GM12878 (cell line): Measurements from ENCODE around the gene CCL14. TPM values are rescaled to one million over a fixed set of nuclear protein-coding genes. Genes with fewer than 3 reads are reported as not detected.
A peak's percentile ranks its signal among the peaks of the same experiment; 100 is the strongest.

ENCODE experiments used
- CBX5 ChIP-seq: sonication (generic); IDR thresholded peaks from 2 replicates; pipeline ENCODE4 v1.6.1; 2016; ENCODE audit warnings: low read depth, moderate library complexity, mild to moderate bottlenecking, inconsistent platforms
- CEBPB ChIP-seq, 2 experiments: fragments of 150-350 bp in 1 of 2; IDR thresholded peaks; 2 replicates each; pipeline ENCODE4 v1.6.1; 2012 to 2014; ENCODE audit warnings: low read depth in 2 of 2, low read length in 2 of 2, borderline replicate concordance in 1 of 2, inconsistent platforms in 1 of 2
- CUX1 ChIP-seq: IDR thresholded peaks from 2 replicates; pipeline ENCODE4 v1.6.1; 2012; ENCODE audit warnings: improper control_type of control experiment, low read depth, low read length; ENCODE audit not compliant: insufficient replicate concordance
- EED ChIP-seq: sonication (generic); IDR thresholded peaks from 2 replicates; pipeline ENCODE4 v1.6.1; 2016; ENCODE audit warnings: antibody characterized with exemption, low read depth
- FOS ChIP-seq: IDR thresholded peaks from 3 replicates; pipeline ENCODE4 v1.6.1; 2011; ENCODE audit warnings: borderline replicate concordance; ENCODE audit not compliant: insufficient read length; ENCODE audit errors: extremely low read depth
- HCFC1 ChIP-seq: fragments of 150-350 bp; IDR thresholded peaks from 2 replicates; pipeline ENCODE4 v1.6.1; 2014; ENCODE audit warnings: low read length
- MEF2B ChIP-seq: fragments of 450-650 bp; IDR thresholded peaks from 2 replicates; pipeline ENCODE4 v1.6.1; 2018; ENCODE audit warnings: mild to moderate bottlenecking, moderate library complexity; ENCODE audit not compliant: partially characterized antibody, poor library complexity, severe bottlenecking
- MXI1 ChIP-seq: fragments of 150-350 bp; IDR thresholded peaks from 2 replicates; pipeline ENCODE4 v1.6.1; 2011; ENCODE audit warnings: low read depth, mild to moderate bottlenecking, inconsistent platforms, low read length, improper control_type of control experiment
- NFYA ChIP-seq: IDR thresholded peaks from 2 replicates; pipeline ENCODE4 v1.6.1; 2011; ENCODE audit warnings: low read depth, mild to moderate bottlenecking, low read length, improper control_type of control experiment, borderline replicate concordance
- NR2F1 ChIP-seq: fragments of 450-650 bp; conservative IDR thresholded peaks from 2 replicates; pipeline ENCODE4 v1.6.1; 2017; ENCODE audit warnings: mild to moderate bottlenecking
- NRF1 ChIP-seq: conservative IDR thresholded peaks from 2 replicates; pipeline ENCODE4 v1.6.1; 2011; ENCODE audit warnings: mild to moderate bottlenecking, low read depth, low read length, improper control_type of control experiment
- PAX5 ChIP-seq: IDR thresholded peaks from 2 replicates; pipeline ENCODE4 v1.6.1; 2011; ENCODE audit warnings: low read depth, low read length, borderline replicate concordance
- POLR2AphosphoS2 ChIP-seq: IDR thresholded peaks from 2 replicates; pipeline ENCODE4 v1.6.1; 2011; ENCODE audit warnings: low read depth, mild to moderate bottlenecking, low read length, improper control_type of control experiment, moderate library complexity
- RBBP5 ChIP-seq: fragments of 200-600 bp; sonication (generic); conservative IDR thresholded peaks from 2 replicates; pipeline ENCODE4 v1.6.1; 2016
- RCOR1 ChIP-seq: conservative IDR thresholded peaks from 2 replicates; pipeline ENCODE4 v1.6.1; 2012; ENCODE audit warnings: low read depth, low read length, improper control_type of control experiment
- RELA ChIP-seq: fragments of 450-650 bp; IDR thresholded peaks from 2 replicates; pipeline ENCODE4 v1.8.0; 2014; ENCODE audit warnings: borderline replicate concordance; ENCODE audit not compliant: partially characterized antibody
- RUNX3 ChIP-seq: IDR thresholded peaks from 2 replicates; pipeline ENCODE4 v1.6.1; 2012; ENCODE audit warnings: low read length, inconsistent platforms
- SMAD1 ChIP-seq: fragments of 450-650 bp; IDR thresholded peaks from 2 replicates; pipeline ENCODE4 v1.6.1; 2018; ENCODE audit warnings: mild to moderate bottlenecking, low read depth; ENCODE audit not compliant: partially characterized antibody
- SMARCA5 ChIP-seq: fragments of 450-650 bp; IDR thresholded peaks from 2 replicates; pipeline ENCODE4 v1.6.1; 2017; ENCODE audit warnings: mild to moderate bottlenecking
- ZNF274 ChIP-seq: IDR thresholded peaks from one replicate; pipeline ENCODE4 v1.8.0; 2011; ENCODE audit not compliant: insufficient read length, insufficient read depth
- ZZZ3 ChIP-seq: IDR thresholded peaks from 2 replicates; pipeline ENCODE4 v1.6.1; 2011; ENCODE audit warnings: low read depth; ENCODE audit not compliant: control insufficient read depth, insufficient read length
- polyA plus RNA-seq, 11 experiments: library from polyadenylated mRNA; depleted of rRNA in 4 of 11; unstranded in 6 of 11; stranded (reverse) in 5 of 11; fragments of >200 nt; fragmentation: Nextera tagmentation in 4 of 11; fragmentation: Illumina TruSeq in 1 of 11; extraction: Ambion mirVana in 4 of 11; extraction: Trizol in 1 of 11; gene quantifications; 1 replicate in 1 of 11; 2 replicates in 10 of 11; pipeline versions ENCODE4 v1.2.1 to v1.2.3, GENCODE V29; 2011 to 2016; ENCODE audit warnings: inconsistent platforms in 2 of 11, missing spikeins in 2 of 11, low read depth in 1 of 11
- total RNA-seq, 4 experiments: library from RNA; depleted of rRNA in 3 of 4; stranded (reverse); fragments of >200 nt in 3 of 4; fragmentation: Illumina TruSeq in 1 of 4; extraction: Trizol in 1 of 4; gene quantifications; 2 replicates each; pipeline versions ENCODE4 v1.2.1 to v1.2.3, GENCODE V29; 2013 to 2021
- TF ChIP-seq, protein P1 (sequence below): fragments of 450-650 bp; IDR thresholded peaks from 2 replicates; pipeline ENCODE4 v1.6.1; 2017; ENCODE audit warnings: mild to moderate bottlenecking
- TF ChIP-seq, protein P2 (sequence below): IDR thresholded peaks from 2 replicates; pipeline ENCODE4 v1.6.1; 2012; ENCODE audit warnings: low read depth, low read length, improper control_type of control experiment
- TF ChIP-seq, protein P3 (sequence below): fragments of 150-350 bp; IDR thresholded peaks from 2 replicates; pipeline ENCODE4 v1.6.1; 2014; ENCODE audit warnings: mild to moderate bottlenecking, low read depth, low read length

Gene CCL14
- total and polyA plus RNA-seq, 10 of the 15 experiments (the other 5 are each of a cell fraction or from before 2014, with no cell fraction given), result not detected

GRCh38 chr17:36002631-36003030 is 16.1 kb upstream of the CCL14 start (continued):
- TF ChIP-seq CUX1 (no peak), EED (peak; percentile 91), RELA (no peak), SMAD1 (no peak), SMARCA5 (no peak), NRF1 (no peak), MEF2B (peak; percentile 46), CEBPB (IDR thresholded peaks at IDR 0.05; ENCODE audit: borderline replicate concordance in 1 of 2, low read depth in 2 of 2, low read length in 2 of 2) (no peak), FOS (no peak), RUNX3 (peak; percentile 94), NFYA (no peak), RCOR1 (no peak), MXI1 (no peak), CBX5 (no peak), PAX5 (0 out of 2 replicates have a peak, but pooled peaks have one; percentile 48), HCFC1 (no peak), ZZZ3 (no peak), NR2F1 (peak; percentile 93), RBBP5 (no peak), ZNF274 (no peak), POLR2AphosphoS2 (no peak)
- TF ChIP-seq, protein P1, sequence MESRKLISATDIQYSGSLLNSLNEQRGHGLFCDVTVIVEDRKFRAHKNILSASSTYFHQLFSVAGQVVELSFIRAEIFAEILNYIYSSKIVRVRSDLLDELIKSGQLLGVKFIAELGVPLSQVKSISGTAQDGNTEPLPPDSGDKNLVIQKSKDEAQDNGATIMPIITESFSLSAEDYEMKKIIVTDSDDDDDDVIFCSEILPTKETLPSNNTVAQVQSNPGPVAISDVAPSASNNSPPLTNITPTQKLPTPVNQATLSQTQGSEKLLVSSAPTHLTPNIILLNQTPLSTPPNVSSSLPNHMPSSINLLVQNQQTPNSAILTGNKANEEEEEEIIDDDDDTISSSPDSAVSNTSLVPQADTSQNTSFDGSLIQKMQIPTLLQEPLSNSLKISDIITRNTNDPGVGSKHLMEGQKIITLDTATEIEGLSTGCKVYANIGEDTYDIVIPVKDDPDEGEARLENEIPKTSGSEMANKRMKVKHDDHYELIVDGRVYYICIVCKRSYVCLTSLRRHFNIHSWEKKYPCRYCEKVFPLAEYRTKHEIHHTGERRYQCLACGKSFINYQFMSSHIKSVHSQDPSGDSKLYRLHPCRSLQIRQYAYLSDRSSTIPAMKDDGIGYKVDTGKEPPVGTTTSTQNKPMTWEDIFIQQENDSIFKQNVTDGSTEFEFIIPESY, result no peak
- TF ChIP-seq, protein P2, sequence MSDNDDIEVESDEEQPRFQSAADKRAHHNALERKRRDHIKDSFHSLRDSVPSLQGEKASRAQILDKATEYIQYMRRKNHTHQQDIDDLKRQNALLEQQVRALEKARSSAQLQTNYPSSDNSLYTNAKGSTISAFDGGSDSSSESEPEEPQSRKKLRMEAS, result no peak
- TF ChIP-seq, protein P3, sequence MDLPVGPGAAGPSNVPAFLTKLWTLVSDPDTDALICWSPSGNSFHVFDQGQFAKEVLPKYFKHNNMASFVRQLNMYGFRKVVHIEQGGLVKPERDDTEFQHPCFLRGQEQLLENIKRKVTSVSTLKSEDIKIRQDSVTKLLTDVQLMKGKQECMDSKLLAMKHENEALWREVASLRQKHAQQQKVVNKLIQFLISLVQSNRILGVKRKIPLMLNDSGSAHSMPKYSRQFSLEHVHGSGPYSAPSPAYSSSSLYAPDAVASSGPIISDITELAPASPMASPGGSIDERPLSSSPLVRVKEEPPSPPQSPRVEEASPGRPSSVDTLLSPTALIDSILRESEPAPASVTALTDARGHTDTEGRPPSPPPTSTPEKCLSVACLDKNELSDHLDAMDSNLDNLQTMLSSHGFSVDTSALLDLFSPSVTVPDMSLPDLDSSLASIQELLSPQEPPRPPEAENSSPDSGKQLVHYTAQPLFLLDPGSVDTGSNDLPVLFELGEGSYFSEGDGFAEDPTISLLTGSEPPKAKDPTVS, result no peak
